ENCODE results near the gene BPIFA2.

GRCh38 chr20:33167859-33168258, at the start of gene BPIFA2:
- TF ChIP-seq CTCF (IDR thresholded peaks at IDR 0.05) (no peak), POLR2A (IDR thresholded peaks at IDR 0.05) (no peak)
